Epidermal melanocyte (primary cell): Measurements from ENCODE around the gene CDH24.

Experiments
- DNase-seq: peaks from one replicate; pipeline ENCODE4 v3.0.0; 2011; ENCODE audit warnings: low spot score; ENCODE audit not compliant: insufficient read length

The CDH24 gene

DNA sequence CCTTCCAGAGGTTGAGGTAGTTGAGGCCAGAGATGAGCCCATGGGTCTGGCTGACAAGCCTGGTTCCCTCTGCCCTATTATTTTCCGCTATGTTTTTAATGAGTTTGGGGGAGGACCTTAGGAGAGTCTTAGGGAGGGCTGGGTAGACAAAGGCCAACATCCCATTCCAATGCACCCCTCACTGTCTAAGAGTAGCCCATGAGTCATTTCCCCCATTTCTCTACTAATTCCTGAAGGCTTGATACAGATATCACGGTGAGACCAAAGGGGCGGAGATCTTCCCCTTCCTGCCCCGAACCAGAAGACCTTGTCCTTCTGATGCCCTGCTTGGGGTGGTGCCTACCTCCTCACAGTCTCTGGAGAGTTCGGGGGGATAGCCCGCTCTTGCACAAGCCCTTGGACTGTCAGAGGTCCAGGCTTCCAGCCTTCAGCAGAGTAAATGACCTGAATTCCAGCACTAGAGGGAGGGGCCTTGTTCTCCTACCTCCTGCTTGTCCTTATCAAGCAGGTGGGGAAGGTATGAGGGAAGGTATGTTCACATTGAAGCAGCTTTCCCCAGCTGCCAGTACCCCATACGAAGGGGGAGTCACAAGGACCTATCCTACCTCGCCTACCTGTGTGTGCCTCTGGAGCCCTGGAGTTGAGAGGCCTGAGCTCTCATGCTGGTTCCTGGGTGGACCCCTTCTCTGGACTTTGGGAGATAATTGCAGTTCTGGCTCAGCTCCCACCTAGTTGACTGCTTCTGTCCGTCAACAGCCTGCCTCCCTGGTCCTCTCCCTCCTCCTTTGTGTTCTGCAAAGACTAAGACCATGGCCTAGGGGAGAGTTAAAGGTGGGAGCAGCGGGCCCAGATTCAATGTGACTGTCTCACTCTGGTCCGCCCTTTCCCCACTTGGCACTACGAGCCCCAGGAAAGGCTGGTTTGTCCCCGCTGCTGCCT, 11.6 kb downstream of the CDH24 start:
- no peak for DNase-seq

DNA sequence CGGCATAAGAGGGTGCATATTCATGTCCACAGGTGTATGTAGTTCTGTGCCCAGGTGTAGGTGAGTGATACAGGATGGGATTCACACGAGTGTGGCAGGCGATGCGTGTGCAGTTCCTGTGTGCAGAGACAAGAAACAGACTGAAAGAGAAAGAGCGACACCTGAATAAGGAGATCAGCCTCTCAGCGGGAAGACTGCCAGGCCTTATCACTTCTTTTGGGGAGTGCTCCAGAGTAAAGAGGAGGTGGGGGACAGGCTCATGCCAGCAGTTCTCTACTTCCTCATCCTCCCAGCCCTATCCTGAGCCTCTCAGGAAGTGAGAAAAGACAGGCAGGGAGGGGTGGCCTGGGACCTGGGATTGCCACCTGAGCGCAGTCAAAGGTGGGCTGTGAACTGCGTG, 12.5 kb downstream of the CDH24 start:
- no peak for DNase-seq

DNA sequence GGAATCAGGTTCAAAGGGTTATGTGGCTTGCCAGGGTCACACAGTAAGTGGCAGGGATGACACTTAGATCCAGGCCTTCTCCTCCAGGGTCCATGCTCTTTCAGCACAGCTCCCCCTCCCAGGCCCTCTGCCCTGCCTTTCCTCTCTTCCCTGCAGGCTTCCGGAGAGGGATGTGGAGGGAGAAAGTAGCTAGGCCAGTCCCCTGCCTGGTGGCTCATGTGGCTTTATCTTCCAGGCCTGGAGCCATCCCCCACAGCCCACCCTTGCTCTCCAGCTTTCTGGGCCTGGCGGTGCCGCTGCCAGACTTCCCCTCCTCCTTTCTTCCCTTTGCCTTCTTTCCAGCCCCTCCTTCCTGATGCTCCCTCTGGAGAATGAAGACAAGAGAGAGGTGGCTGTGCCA, 13.6 kb downstream of the CDH24 start:
- no peak for DNase-seq

DNA sequence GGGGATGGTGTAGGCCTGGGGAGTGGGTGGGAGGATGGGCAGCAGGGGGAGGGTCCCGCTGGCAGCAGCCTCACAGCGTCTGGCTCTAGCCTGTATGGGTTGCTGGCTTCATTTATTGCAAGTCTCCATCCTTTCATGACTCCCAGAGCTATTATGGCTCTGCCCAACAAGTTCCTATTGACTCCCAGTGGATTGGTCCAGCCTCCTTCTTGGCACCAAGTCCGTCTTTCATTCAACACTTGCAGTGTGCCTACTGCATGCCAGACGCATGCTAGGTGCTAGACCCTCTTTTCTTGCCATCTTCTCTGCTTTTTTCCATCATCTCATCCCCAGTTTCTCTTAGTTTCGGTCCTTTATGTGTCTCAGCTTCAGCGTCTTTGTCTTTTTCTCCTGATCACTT, 14.2 kb downstream of the CDH24 start:
- DNase-seq: no peak

DNA sequence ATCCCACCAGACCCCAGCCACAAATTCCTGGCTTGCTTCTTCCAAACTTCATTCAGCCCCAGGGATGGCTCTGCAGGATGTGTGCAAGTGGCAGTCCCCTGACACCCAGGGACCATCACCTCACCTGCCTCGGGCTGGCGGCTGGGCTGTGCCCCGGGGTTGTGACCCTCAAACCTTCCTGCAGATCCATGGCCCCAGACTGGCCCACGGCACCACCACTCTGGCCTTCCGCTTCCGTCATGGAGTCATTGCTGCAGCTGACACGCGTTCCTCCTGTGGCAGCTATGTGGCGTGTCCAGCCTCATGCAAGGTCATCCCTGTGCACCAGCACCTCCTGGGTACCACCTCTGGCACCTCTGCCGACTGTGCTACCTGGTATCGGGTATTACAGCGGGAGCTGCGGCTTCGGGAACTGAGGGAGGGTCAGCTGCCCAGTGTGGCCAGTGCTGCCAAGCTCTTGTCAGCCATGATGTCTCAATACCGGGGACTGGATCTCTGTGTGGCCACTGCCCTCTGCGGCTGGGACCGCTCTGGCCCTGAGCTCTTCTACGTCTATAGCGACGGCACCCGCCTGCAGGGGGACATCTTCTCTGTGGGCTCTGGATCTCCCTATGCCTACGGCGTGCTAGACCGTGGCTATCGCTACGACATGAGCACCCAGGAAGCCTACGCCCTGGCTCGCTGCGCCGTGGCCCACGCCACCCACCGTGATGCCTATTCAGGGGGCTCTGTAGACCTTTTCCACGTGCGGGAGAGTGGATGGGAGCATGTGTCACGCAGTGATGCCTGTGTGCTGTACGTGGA, 15.0 kb downstream of the CDH24 start, which contains the start of gene PSMB11:
Gene PSMB11, plus strand, starts transcription at position 51 of the 804 bp plus-strand sequence. Its CDS starts 14 bp downstream, at position 65.
- DNase-seq: no peak

DNA sequence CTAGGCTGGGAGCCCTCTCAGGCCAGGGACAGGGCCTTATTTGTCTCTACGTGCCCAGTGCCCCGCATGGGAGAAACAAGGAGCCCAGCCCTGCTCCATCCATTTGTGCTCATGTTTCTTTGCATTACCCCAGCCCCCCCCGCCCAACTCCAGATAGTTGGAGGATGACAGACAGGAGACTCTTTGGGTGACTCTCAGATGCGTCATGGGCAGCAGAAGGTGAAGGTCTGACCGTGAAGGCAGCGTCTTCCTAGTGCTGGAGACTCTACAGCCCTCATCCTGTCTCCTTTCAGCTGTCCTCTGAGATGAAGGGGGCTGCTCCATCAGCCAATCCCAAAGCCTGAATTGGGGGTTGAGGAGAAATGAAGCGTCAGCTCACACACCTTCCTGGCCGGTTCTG, 15.6 kb downstream of the CDH24 start:
- DNase-seq: no peak

DNA sequence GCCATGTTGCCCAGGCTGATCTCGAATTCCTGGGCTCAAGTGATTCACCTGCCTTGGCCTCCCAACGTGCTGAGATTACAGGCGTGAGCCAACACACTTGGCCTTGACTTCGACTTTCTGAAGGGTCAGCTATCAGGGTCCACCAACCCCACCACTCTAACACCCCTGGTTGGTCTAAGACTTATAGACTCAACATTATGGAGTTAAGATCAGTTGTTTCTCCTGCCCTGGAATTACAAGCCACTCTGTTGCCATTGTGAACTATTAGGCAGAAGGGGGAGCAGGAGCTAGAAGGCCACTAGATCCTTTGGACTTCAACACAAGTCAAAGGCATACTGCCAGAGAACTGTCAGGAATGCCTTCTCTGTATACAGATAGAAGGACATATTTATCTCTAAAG, 17.2 kb downstream of the CDH24 start:
- DNase-seq: no peak

DNA sequence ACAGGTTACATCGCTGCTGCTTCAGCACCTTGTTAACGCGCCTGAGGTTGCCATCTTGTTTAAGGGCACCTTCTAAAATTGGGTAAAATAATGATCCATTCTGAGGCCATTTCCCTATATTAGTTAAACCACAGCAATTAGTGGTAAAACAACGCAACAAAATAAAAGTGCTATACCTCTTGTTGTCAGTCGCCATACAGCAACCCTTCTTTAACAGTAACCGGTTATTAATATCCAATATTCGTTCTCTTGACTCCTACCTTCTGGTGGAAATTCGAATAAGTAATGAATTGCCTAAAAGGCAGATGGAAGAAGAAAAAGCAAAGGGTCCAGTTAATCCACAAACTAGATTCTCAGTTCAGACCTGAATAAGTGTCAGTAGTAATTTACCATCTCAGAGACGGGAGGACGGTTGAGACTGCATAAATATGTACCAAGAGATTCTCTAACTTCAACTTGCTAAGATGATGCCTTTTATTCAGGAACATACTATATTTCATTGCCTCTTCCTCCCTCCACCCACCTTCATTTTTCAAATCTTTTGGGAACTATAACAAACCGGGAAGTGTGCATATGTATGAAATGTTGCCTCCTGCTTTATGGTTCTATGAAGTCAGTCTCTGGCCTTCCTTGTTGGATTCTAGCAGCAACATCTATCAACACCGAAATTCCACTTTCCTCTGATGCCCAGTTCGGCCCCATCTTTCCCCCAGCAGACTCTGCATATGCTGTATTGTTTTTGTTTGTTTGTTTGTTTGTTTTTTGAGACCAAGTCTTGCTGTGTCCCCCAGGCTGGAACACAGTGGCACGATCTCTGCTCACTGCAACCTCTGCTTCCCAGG, 21.8 kb downstream of the CDH24 start:
- no peak for DNase-seq

DNA sequence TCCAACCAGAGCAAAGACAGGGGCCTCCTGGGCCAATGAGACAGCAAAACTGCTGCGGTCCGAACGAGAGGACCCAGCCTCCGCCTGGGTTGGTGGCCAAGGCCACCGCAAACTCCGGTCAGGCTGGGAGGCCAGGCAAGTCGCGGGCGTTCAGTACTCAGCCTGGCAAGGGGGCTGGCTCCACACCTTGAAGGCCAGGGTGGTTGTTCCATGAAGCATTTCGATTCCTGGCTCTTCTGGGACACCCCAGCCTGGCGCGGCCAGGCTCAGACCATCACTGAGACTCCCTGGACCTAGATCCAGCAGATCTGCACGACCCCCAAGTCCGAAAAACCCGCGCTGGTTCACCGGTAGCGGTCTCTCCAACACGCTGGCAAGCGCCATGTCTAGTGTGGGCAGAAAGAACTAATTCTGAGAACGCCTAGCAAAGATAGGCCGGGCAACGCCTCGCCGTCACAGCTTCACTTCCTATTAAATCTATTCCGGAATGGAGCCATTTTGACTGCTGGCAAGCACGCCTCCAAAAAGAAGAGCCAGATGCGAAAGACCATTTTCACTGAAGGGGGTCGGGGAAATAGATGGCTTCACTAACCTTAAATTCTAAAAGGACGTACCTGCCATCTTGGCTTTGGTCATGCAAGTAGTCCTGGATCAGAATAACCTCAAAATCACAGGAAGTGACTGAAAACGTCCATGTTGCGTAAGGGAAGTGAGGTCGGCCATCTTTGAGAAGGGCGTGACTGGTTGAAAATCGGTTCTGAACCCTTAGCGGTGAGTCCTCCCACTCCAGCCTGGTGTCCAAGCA, 22.6 kb downstream of the CDH24 start, which contains the start of gene PSMB5:
Gene PSMB5, minus strand, starts transcription at position 403 of the 805 bp plus-strand sequence. Its CDS starts 19 bp downstream, at position 384.
- peak; percentile 96 for DNase-seq

DNA sequence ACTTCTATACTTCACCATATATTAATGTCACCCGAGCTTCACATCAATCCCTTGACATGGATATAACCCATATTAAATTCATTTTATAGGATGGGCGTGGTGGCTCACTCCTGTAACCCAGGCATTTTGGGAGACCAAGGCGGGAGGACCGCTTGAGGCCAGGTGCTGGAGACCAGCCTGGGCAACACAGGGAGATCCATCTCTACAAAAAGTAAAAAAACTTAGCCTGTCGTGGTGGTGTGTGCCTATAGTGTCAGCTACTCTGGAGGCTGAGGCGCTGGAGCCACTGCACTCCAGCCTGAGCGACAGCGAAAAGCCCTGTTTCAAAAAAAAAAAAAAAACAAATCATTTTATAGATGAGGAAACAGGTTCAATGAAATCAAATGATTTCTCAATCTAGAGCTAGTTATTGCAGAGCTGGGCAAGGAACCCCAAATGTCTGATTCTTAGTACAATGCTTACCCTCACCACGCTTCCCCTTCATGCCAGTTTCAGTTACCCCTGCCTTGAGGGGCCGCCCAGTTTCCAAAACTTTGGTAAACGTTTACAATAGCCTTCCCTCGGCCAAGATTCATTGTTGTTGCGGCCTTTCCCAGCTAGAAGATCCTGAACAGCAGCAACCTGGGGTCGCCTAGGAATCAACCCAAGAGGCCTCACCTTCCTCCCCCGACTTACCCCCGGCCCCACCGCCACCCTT, 23.4 kb downstream of the CDH24 start:
- no peak for DNase-seq

DNA sequence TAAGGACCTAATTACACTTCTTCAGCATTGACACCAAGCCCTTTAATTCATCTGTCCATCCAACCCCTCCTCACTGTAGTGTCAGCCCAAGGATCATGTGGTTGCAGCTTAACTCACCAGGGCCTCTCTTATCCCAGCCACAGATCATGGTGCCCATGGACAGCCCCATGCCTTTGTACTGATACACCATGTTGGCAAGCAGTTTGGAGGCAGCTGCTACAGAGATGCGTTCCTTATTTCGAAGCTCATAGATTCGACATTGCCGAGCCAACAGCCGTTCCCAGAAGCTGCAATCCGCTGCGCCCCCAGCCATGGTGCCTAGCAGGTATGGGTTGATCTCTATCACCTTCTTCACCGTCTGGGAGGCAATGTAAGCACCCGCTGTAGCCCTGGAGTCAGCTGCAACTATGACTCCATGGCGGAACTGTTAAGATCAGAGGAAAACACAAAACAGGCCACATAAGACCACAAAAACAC, 24.0 kb downstream of the CDH24 start:
- DNase-seq: no peak

DNA sequence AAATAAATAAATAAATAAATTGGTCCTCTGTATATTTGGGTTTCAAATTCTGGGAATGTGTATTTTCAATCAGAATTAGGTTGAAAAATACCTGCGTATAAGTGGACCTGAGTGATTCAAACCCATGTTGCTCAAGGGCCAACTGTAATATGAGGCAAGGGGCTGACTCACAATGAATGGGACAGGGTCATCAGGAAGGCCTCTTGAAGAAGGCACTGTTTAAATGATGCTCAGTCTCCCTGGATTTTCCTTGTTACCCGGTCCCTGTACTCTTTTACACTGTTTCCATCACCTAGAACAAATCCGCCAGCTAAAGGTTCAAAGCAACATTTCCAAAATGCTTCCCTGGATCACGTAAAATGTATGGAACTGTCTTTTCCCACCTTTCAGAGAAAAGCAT, 26.4 kb downstream of the CDH24 start:
- no peak for DNase-seq

DNA sequence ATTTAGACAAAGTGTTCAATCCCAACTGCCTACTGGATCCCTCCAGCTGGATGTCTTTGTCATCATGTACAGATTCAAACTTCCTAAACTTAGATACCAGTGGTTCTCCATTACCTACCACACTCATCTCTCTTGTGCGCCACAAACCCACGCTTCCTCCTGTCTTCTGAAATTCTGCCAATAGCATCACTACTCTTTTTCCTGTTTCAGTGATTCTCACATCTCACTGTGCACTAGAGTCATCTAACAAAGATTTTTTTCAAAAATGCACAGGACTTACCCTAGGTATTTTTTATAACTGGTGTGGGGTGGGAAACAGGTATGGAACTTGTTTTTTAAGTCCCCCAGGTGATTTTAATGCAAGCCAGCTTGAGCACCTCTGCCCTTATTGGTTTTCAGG, 28.5 kb downstream of the CDH24 start:
- no peak for DNase-seq

DNA sequence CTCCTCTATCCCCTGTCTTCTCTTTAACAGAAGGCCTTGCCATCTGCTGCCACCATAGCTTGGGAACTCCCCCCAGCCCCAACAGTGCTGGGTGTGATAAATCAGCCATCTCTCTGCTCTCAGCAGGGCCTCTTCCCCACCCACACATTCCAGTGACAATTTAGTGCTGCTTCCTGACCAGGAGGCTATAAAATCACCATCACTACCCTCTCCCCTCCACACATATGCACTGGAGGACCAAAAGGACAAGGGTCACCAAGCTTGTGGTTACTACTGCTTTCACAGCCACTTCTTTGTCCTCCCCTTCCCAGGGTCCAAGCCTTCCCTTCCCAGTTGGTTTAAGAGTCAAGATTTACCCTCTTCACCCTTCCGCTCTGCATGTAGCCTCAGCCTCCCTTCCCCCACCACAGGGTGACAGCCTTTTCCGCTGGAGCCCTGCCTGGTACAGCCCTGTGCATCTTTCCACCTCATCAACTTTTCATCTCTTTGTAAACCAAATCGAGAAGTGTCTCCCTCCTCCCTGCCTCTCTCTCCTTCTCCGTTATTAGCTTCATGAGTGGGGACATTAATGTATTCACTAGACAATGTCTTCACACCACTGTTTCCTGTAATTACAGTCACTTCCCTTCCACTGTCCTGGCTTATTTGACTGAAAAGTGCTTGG, 32.0 kb downstream of the CDH24 start:
- DNase-seq: no peak

DNA sequence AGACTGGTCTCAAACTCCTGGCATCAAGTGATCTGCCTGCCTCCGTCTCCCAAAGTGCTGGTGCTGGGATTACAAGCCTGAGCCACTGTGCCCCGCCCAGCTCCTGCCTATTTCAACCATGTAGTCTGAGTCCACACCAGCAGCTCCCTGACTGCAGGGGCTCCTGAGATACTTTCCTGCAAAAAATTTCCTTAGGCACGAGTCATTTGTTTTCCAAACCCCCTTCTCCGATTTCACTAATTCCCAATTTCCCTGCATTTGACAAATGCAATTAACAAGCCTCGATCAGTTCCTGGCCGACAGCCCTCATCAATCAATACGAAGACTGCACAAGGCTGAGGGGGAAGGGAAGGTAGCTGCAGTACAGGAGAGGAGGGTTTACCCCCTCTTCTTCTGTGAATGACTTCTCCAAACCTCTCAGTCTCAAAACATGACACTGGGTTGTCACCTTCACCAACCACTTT, 32.7 kb downstream of the CDH24 start:
- DNase-seq: no peak

DNA sequence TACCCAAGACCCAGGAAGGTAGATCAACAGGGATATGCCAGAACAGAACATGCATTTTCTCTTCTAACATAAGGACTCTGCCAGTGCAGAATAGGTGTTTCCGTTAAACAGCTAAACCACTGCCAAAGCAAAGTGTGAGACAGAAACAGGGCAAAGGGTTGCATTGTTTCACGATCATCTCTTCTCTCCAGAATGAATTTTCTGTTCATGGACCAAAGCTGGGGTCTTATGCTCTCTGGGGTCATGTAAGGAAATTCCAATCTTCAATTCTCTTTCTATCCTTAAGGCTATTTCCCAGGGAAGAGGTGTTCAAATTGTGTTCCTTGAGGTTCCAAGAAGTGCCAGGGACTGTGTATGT, 33.5 kb downstream of the CDH24 start:
- no peak for DNase-seq

DNA sequence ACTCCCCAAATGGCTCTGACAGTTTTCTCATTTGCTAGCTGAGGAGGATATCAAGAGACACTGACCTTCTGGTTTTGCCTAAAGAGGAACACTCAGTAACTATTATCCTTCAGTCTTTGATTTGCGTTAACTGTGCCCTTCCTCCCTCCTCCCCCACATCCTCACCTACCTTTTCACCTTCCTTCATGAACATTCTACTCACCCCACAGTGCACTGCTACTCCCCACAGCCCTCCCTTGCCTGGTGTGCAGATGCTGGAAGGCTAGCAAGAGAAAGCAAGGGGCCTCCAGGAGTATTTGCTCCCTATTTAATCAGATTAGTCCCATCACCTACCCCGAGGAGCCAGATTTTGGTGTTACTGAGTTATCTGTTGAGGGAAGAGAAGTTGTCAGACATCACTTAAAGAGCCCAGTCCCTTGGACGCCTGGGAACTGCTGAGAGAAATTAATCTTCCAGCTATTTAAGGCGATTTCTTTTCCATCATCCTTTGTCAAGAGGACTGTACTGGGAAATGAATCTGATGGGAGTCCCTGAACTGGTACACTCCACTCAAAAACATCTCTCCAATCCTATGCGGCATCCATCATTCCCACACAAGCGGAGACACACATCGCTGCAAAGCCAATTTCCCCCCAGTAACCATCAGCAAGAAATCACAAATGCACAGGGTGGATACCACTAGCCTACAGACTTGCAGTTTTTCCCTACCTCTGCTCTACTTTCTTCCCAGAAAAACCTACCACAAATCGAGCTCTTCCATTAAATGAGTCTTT, 34.1 kb downstream of the CDH24 start:
- no peak for DNase-seq

DNA sequence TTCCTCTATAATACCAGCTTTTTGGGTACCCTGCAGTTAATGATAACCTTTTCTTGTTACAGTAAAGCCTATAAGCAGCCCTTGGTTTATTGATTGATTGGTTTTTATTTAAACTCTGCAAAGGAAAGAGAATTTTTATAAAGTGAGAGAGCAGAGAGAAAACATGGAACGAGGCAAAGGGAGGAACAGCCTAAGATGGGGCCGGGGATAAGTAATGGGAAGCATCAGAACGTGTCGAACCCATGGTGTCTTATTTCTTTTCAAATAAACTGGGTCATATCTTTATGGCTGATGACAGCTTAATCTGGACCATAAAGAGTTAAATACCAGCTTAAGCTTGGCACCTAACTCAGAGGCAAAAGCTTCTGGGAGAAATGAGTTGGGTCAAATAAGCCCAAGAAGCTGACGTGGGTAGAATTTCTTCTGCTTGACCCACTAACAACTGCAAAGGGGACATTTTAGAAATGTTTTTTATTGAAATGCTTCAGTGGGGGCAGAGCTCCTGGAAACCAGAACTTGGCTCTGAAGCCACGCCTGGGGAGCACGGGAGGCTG, 35.4 kb downstream of the CDH24 start:
- DNase-seq: no peak
